Body of pancreas (tissue), 4 donors: ENCODE results near the gene SYNJ2. TPM values are rescaled to one million over a fixed set of nuclear protein-coding genes. Genes with fewer than 3 reads are reported as not detected.

Experiments used
- ATAC-seq: fragments of 150-250 bp; one replicate; pipeline ENCODE4 v1.9.1; 2016
- DNase-seq, 4 donors: peaks; one replicate each; pipeline ENCODE4 v3.0.0-alpha.2; 2019
- H3K27ac ChIP-seq, 4 donors: fragments of 200-600 bp; sonication (generic); 1 replicate in 3 of 4; 2 replicates in 1 of 4; pipeline versions ENCODE4 v1.5.1 to v1.6.1; 2016 to 2019; ENCODE audit warnings: mild to moderate bottlenecking in 1 of 4, mixed read lengths in 1 of 4, moderate library complexity in 1 of 4
- H3K27me3 ChIP-seq, 2 donors: fragments of 200-600 bp; sonication (generic); one replicate each; pipeline ENCODE4 v1.6.0; 2016; ENCODE audit warnings: mild to moderate bottlenecking in 1 of 2
- H3K36me3 ChIP-seq, 2 donors: fragments of 200-600 bp; sonication (generic); replicated peaks in 1 of 2; 2 replicates each; pipeline ENCODE4 v1.5.1; 2016; ENCODE audit warnings: low read depth in 2 of 2; ENCODE audit not compliant: insufficient read depth in 1 of 2
- H3K4me1 ChIP-seq: fragments of 200-600 bp; sonication (generic); one replicate; pipeline ENCODE4 v1.6.0; 2016
- H3K4me3 ChIP-seq, 2 donors: fragments of 200-600 bp; sonication (generic); 1 replicate in 1 of 2; 2 replicates in 1 of 2; pipeline ENCODE4 v1.5.1; 2016 to 2019
- H3K9me3 ChIP-seq, 3 donors: fragments of 200-600 bp; sonication (generic); 1 replicate in 2 of 3; 2 replicates in 1 of 3; pipeline ENCODE4 v1.5.1; 2016
- CTCF ChIP-seq, 7 experiments: fragments of 450-650 bp in 4 of 7; fragments of 200-600 bp in 3 of 7; sonication (generic) in 3 of 7; IDR thresholded peaks; one replicate each; pipeline ENCODE4 v1.5.1; 2016 to 2019; ENCODE audit warnings: antibody characterized with exemption in 7 of 7
- POLR2A ChIP-seq, 3 donors: fragments of 450-650 bp; IDR thresholded peaks; one replicate each; pipeline ENCODE4 v1.6.1; 2016; ENCODE audit warnings: antibody characterized with exemption in 3 of 3, mild to moderate bottlenecking in 2 of 3
- WGBS, 2 donors: methylation state at CpG; one replicate each; pipeline ENCODE4 v1.1.5; 2017; 5-methylcytosine and 5-hydroxymethylcytosine counted together
- intact Hi-C: fragments of 100-400 bp; cut with DNase I; formaldehyde crosslinking; loops from one replicate; pipeline ENCODE4 v1.15.1; 2023
- total RNA-seq, 2 donors: library from RNA; depleted of rRNA; stranded (reverse); fragments of >200 nt; gene quantifications; one replicate each; pipeline ENCODE4 v1.1.0, GENCODE V29; 2016

Gene SYNJ2
- total RNA-seq, 2 donors from 2014 or later, result 12.2 to 14.8 TPM

- H3K4me3 ChIP-seq, result no peak overlapping the region
- peaks cover 43% of the 10 kb centered on the region for H3K4me1 ChIP-seq
- H3K9me3 ChIP-seq, result no peaks in the 10 kb centered on the region
- peak overlapping the region in 2 of 4 donors; percentile 24 to 47 for H3K27ac ChIP-seq
- no peak for DNase-seq
- ATAC-seq, result no peak
- no peaks in the 10 kb centered on the region for H3K27me3 ChIP-seq
- intact Hi-C loops, result no loop called here
- H3K36me3 ChIP-seq, result no peaks in the 10 kb centered on the region
- 92 to 93% methylated on average over 9 of the region's 9 CpGs for WGBS, 2 donors
- TF ChIP-seq CTCF (IDR thresholded peaks at IDR 0.05) (no peak), POLR2A (IDR thresholded peaks at IDR 0.05) (no peak)
These were observed 50.7 kb downstream of the SYNJ2 start for GRCh38 chr6:158032354-158032733.

GRCh38 chr6:158033077-158033750 is 51.6 kb downstream of the SYNJ2 start:
- H3K27ac ChIP-seq, result peak overlapping the region in 3 of 4 donors; percentile 38 to 71 (median 56)
- no peak for ATAC-seq
- no peaks in the 10 kb centered on the region for H3K27me3 ChIP-seq
- no peak overlapping the region for H3K4me3 ChIP-seq
- DNase-seq, result no peak
- 92 to 99% methylated on average over 7 to 30 of the region's 30 CpGs for WGBS, 2 donors
- H3K36me3 ChIP-seq, result no peaks in the 10 kb centered on the region
- TF ChIP-seq POLR2A (IDR thresholded peaks at IDR 0.05), result no peak
- TF ChIP-seq CTCF (IDR thresholded peaks at IDR 0.05), result no peak
- peaks cover 34% of the 10 kb centered on the region for H3K4me1 ChIP-seq
- intact Hi-C loops, result no loop called here
- no peaks in the 10 kb centered on the region for H3K9me3 ChIP-seq

GRCh38 chr6:158033751-158034702 is 52.4 kb downstream of the SYNJ2 start:
- peak in 2 of 7 experiments; percentile 20 to 28 for TF ChIP-seq CTCF (IDR thresholded peaks at IDR 0.05)
- no peak for TF ChIP-seq POLR2A (IDR thresholded peaks at IDR 0.05)
- peak; percentile 49 to 80 (median 70) for DNase-seq
- peak; percentile 76 for ATAC-seq
- intact Hi-C loops, result no loop called here
- WGBS, 2 donors, result 27 to 34% methylated on average over 14 of the region's 14 CpGs
- no peak overlapping the region for H3K4me3 ChIP-seq
- H3K27ac ChIP-seq, result peak overlapping the region; percentile 19 to 71 (median 47)
- H3K4me1 ChIP-seq, result peaks cover 26% of the 10 kb centered on the region
- H3K27me3 ChIP-seq, result no peaks in the 10 kb centered on the region
- H3K36me3 ChIP-seq, result no peaks in the 10 kb centered on the region
- H3K9me3 ChIP-seq, result no peaks in the 10 kb centered on the region

- Histone ChIP-seq H3K9me3 (no peaks in the 10 kb centered on the region), H3K27me3 (no peaks in the 10 kb centered on the region), H3K36me3 (no peaks in the 10 kb centered on the region), H3K27ac (no peak overlapping the region), H3K4me1 (peaks cover 38% of the 10 kb centered on the region), H3K4me3 (no peak overlapping the region)
- 77 to 94% methylated on average over 3 of the region's 3 CpGs for WGBS, 2 donors
- no peak for TF ChIP-seq POLR2A (IDR thresholded peaks at IDR 0.05)
- TF ChIP-seq CTCF (IDR thresholded peaks at IDR 0.05), result no peak
- intact Hi-C loops, result no loop called here
- DNase-seq, result no peak
- ATAC-seq, result no peak
These were observed 54.6 kb downstream of the SYNJ2 start for GRCh38 chr6:158036261-158036660.
